HuH-7.5 (cell line): Measurements from ENCODE around the gene ZNF831.

ENCODE experiments used
- DNase-seq: peaks from one replicate; pipeline ENCODE4 v3.0.0; 2011; ENCODE audit warnings: low spot score

The ZNF831 gene

DNA sequence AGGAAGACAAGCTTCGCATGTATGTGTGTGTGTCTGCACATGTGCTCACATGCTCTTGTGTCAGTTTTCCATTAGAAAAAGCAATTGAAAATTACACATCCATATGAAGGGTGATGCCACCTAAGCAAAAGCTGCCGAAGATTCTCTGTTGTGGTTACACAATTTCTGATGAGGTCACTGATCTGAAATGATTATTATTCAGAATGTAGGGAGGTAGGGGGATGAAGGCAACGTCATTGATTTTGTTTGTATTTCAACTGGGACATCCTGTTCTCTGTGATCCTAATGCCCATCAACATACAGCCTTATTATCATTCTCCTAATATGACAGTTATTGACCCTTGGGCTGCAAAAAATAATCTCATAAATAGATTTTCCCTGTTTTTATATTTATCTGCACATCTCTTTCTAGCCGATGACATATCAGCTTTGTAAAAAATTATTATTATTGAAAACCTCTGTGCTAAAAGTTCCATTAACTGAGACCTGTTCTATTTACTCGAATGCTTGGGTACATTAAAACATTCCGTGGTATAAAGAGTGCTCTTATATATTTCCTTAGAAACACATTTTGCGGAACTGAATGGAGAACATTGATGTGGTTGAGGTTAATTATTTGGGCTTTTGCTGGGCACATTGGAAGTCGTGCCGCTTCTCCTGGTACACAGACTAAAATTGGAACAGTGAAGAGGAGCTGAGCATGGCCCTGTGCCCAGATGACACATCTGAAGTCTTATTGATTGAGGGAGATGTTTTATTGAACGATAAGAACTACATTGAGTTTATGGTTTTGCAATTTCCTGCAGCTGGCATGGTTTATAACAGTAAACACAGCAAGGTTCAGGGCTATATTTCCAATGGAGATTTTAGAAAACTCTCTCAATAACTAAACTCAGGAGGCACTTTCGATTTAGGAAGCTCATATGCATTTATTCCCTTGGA lies 51.3 kb downstream of the ZNF831 start:
- DNase-seq = no peak

GRCh38 chr20:59217173-59217572 lies 53.6 kb downstream of the ZNF831 start:
- DNase-seq = no peak

- no peak for DNase-seq
Measured at GRCh38 chr20:59217794-59218280, 54.2 kb downstream of the ZNF831 start.

DNA sequence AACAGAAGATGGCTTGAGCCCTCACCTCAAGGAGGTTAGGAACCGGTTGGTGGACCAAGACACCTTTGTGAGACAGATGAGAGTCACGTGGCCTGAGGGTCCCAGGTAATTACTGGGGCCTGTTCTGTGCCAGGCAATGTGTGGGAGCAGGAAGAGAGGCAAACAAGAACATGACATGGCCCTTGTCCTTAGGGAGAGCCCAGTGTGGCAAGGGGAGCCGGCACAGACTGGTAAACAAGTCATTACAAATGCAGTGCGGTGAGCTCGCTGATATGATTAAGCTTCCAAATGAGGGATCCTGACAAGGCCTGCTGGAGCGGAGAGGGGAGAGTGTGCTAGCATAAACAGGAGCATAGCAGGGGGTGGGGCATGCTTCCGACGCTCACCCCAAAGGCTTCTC lies 55.6 kb downstream of the ZNF831 start:
- DNase-seq = no peak

DNA sequence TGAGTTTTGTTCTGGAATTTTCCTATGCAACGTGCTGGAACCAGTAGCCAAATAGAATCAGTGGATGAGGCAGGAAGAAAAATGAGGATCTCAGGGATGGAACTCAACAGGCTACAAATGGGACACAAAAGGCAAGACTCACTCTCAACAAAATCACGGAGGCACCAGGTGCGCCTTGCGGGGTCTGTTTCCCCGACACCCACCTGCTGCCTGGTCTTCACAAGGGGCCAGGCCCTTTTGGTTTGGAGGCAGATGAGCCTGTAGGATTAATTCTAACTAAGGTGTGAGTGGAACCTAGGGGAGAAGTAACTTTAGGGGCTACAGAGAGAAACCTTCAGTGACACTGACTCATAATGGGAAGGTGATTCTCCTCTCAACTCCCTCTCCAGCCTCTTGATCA lies 56.5 kb downstream of the ZNF831 start:
- DNase-seq = no peak

DNA sequence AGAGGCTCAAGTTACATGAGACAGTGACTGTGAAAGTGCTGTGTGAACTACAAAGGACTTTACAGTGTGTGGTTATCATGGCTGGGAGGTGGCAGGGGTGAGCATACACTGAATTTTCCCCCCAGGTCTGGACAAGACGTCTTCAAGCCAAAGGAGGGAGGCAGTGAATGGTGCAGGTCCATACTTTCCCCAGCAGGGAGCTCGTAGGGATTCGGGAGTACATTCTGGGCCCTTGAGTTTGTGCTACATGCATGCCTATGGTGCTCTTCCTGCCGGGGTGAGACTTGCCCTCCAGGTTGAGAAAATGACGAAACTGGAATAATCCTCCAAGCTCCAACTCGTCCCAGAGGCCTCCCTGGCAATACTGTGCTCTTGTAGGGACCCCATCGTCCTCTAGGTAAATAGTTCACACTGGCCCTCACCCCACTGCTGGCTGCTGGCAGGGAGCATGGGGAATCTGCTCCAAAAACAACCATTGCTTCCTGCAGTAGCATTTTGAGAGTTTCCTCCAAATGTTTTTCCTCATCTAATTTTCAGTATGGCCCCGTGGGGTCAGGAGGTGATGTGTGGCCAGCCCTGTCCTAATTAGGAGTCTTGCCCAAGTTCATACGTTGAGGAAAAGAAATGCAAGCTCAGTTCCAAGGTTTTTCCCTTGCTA lies 57.6 kb downstream of the ZNF831 start:
- DNase-seq = no peak

DNA sequence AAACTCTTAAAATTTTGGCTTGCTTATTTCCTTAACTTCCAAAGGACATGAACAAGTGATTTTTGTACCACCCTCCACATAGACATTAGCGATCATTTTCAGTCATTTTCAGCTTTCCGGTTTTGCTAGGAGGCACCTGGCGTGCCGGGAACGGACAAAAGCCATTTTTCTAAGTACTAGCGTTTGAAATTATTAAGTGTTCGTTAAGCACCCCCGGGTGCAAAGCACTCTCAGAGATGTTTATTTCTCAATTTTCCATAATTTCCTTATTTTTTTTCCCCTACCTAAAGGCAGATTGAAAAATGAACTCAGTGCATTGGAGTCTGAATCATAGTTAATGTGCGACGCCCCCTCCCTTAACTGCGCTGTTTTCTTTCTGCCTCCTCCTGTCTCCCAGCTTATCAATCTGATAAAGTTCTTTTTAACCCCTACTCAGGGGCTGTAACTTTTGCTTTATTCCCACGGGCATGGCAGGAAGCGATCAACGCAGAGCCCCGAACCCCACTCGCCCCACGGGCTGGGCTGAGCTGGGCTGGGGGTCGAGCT lies 58.2 kb downstream of the ZNF831 start:
- no peak for DNase-seq

DNA sequence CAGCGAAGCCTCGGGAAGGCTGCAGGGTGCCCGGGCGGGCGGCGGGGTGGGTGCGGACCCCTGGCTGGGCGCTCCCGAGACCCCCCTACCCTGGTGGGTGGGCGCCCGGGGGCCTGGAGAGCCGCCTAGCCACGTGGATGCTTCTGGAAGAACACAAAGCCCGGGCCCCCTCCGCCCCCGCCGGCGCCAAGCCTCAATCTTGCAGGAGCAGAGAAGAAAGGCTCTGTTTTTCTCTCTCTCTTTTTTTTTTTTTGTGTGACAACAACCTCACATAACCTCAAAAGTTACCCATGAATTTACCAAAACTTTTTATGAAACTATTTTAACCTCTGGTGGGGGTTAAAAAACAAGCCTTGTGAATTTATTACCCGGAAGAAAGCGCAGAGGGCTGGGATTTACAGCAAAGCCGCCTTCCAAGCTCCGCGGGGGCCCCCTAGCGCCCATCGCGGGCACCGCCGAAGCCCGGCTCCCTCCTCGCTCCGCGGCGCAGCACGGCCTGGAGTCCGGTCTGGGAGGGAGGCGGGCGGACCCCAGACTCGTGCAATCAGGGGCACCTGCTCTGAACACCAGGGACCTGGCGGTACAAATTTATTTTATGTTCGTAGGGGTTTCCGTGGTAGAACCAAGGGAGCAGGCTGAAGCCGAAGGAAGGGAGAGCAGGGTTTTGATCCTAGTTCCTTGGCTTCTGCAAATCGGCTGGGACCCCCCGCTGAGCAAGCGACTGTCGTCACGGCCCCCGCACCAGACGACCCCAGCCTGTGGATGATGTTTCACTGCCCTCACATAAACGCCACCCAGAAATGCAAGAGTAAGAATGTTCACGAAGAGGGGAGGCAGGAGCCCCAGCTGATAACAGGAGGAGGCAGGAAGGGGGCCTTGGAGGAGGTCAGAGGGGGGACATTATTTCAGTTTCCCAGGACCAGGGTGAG lies 58.9 kb downstream of the ZNF831 start:
- DNase-seq = peak; percentile 89

DNA sequence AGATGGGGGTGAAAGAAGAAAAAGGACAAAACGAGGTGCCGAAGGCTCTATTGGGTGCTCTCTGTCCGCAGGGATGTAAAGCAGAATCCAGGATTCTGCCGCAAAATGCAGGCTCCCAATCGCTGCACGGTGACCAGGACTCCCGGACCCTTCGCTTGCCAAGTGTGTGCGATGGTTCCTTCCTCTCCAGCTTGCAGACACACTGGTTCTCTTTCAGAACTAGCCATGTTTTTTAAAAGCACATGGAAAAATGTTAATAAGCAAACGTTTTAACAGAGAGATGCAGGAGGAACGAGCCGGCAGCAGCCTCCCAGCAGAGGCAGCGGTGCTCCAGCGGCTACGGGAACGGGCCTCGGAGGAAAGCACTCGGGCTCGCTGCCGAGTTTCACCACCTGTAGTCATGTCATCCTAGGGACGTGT lies 59.6 kb downstream of the ZNF831 start:
- DNase-seq = peak; percentile 23

DNA sequence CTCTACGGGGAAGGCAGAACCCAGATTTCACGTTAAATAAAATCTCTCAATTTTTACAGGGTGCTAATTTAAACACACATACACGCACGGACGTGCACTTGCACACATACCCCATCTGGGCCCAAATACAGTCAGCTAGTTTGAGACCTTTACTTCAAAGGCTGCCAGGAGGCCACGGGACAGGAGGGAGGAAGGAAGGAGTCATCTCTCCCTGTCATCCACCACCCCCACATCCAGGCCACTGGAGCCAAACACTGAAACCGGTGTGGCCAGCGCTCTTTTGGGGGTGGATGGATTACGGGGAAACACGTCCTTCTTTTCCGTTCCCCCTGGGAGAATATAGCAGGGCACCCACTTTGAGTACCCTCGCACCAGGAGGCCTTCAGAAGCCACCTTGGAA lies 60.1 kb downstream of the ZNF831 start:
- no peak for DNase-seq

GRCh38 chr20:59224236-59224635 lies 60.6 kb downstream of the ZNF831 start:
- DNase-seq = no peak

DNA sequence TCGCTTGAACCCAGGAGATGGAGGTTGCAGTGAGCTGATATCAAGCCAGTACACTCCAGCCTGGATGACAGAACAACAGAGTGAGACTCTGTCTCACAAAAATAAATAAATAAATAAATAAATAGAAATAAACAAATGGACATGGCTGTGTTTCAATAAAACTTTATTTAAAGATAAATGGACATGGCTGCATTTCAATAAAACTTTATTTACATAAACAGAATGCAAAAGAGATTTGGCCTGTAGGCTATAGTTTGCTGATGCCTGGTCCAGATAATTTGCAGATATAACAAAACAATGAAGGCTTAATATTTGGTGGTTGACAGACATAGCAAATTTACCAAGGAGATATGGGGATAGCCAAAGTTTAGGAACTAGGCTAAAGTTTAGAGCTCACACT lies 66.8 kb downstream of the ZNF831 start:
- no peak for DNase-seq

GRCh38 chr20:59231124-59231804 lies 67.6 kb downstream of the ZNF831 start:
- no peak for DNase-seq

DNA sequence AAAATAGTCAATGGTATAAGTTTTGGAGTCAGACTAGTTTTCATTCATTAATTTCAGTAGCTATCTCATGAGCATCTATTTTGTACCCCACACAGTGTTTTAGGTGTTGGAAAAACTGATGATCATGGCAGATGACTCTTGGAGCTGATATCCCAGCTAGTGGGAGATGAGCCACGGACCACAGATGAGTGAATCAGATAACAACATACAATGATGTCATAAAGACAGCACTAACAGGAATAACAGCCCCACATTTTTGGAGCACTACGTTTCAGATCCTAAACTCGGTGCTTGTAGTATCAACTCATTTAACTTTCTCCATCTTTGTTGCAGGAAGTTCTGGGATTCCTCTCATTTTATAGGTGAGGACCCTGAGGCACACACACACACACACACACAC lies 69.0 kb downstream of the ZNF831 start:
- no peak for DNase-seq

DNA sequence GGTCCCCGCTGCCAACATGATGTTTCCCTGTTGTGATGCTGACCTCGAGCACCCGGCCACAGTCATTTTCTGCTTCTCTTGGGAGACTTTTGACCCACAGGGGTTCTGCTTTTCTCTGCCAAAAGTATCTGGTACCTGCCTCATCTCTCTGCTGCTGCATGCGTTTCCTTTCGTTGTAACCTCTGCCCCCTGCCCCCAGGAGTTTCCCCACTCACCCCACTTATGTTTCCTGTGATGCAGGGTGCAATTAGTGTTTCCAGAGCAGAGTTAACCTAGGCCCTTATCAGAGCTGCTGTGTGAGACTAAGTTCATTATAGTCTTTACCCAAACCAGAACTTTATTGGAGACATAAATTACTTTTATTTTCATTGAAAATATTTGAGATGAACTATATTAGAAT lies 71.6 kb downstream of the ZNF831 start:
- DNase-seq = no peak

- no peak for DNase-seq
Measured at GRCh38 chr20:59240006-59240405, 76.4 kb downstream of the ZNF831 start.

DNA sequence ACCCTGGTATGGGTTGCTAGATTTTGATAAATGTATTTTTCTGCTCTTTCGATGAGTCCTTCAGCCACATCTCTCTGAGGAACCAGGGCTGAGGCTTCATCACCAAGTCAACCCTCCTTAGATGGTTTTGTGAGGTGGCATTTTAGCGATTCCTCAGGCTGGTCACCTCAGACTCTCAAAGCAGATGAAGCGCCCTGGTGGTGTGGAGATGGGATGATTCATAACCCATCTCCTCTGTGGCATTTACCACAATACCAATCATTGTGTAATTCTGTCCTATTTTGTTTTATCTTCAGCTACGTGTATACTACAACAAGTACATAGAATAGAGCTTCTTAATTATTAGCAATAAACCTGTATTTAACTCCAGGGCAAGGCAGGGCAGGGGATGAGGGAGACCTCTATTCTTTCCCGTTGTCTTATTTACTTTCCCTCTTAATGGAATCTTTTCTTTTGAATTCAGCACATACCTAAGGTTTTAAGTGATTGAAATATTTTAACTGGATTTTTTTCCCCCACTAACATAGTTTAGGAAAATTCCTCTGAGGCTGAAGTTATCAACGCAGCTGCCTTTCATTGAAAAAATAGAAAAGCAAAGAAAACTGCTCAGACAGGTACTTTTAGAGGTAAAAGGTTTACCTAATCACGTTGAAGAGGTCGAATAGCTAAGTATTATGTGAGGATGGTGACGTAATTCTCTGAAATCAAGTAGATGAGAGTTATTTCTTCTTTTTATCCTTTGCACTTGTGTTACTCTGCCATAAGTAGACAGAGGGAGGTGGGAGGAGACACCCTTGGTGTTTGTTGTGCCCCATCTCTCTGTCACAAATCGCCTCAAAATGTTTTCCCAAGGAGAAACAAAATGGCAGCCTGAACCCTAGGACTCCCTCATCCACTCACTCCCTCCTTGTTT lies 79.3 kb downstream of the ZNF831 start:
- no peak for DNase-seq

GRCh38 chr20:59246691-59247400 lies 83.2 kb downstream of the ZNF831 start:
- DNase-seq = no peak
